ENCODE results near the gene FGB. TPM values are rescaled to one million over a fixed set of nuclear protein-coding genes. Genes with fewer than 3 reads are reported as not detected.

Gene FGB
- total and polyA plus RNA-seq, 2 of the 13 experiments (the other 11 are each of a cell fraction or from before 2014, with no cell fraction given) = 226 to 784 TPM

- TF ChIP-seq NR2F6 (IDR thresholded peaks at IDR 0.05) (peak; percentile 91), NR2F6 (CRISPR knock-in tag; IDR thresholded peaks at IDR 0.05) (peak; percentile 94), ZNF557 (CRISPR knock-in tag; IDR thresholded peaks at IDR 0.05) (peak; percentile 74; the same call in 1 of the 2 replicates), EEA1 (CRISPR knock-in tag; IDR thresholded peaks at IDR 0.05; ENCODE audit: borderline replicate concordance) (no peak), TRIM22 (IDR thresholded peaks at IDR 0.05) (no peak), SRSF1 (optimal IDR thresholded peaks at IDR 0.05; ENCODE audit: low read depth, low read length) (no peak), ZMYM4 (CRISPR knock-in tag; IDR thresholded peaks at IDR 0.05) (peak; percentile 86), SSRP1 (CRISPR knock-in tag; IDR thresholded peaks at IDR 0.05) (peak; percentile 64; the same call in 1 of the 2 replicates), ZNF713 (CRISPR knock-in tag; IDR thresholded peaks at IDR 0.05) (no peak), HNRNPK (IDR thresholded peaks at IDR 0.05; ENCODE audit: low read depth, low read length, poor library complexity, severe bottlenecking) (no peak), KAT8 (CRISPR knock-in tag; IDR thresholded peaks at IDR 0.05) (peak; percentile 83), BORCS8-MEF2B (CRISPR knock-in tag; IDR thresholded peaks at IDR 0.05) (peak; percentile 90; the same call in 1 of the 2 replicates), ZNF263 (CRISPR knock-in tag; IDR thresholded peaks at IDR 0.05) (peak; percentile 93), KDM1A (CRISPR knock-in tag; IDR thresholded peaks at IDR 0.05) (0 out of 2 replicates have a peak, but pooled peaks have one; percentile 61), GABPB1 (CRISPR knock-in tag; IDR thresholded peaks at IDR 0.05) (0 out of 2 replicates have a peak, but pooled peaks have one; percentile 56), ZBTB8A (CRISPR knock-in tag; IDR thresholded peaks at IDR 0.05; ENCODE audit: borderline replicate concordance, low read depth) (peak; percentile 31; the same call in 1 of the 2 replicates), IRF2 (CRISPR knock-in tag; IDR thresholded peaks at IDR 0.05) (peak; percentile 95), ZNF660 (CRISPR knock-in tag; IDR thresholded peaks at IDR 0.05; ENCODE audit: borderline replicate concordance, low read depth) (no peak), SP5 (CRISPR knock-in tag; IDR thresholded peaks at IDR 0.05; ENCODE audit: borderline replicate concordance, low read depth) (peak; percentile 85), ETV5 (CRISPR knock-in tag; IDR thresholded peaks at IDR 0.05; ENCODE audit: borderline replicate concordance) (peak; percentile 89), ZGPAT (CRISPR knock-in tag; IDR thresholded peaks at IDR 0.05) (peak; percentile 97), KLF12 (CRISPR knock-in tag; IDR thresholded peaks at IDR 0.05; ENCODE audit: borderline replicate concordance) (peak; percentile 63; the same call in 1 of the 2 replicates), ZNF761 (CRISPR knock-in tag; conservative IDR thresholded peaks at IDR 0.05) (no peak), ZNF136 (CRISPR knock-in tag; IDR thresholded peaks at IDR 0.05; ENCODE audit: low read depth) (peak; percentile 81; the same call in 1 of the 2 replicates), RARG (CRISPR knock-in tag; IDR thresholded peaks at IDR 0.05; ENCODE audit: low read depth) (no peak), FOXO1 (CRISPR knock-in tag; IDR thresholded peaks at IDR 0.05) (peak; percentile 99), ZNF567 (CRISPR knock-in tag; IDR thresholded peaks at IDR 0.05; ENCODE audit: borderline replicate concordance) (no peak), ZNF766 (CRISPR knock-in tag; IDR thresholded peaks at IDR 0.05; ENCODE audit: borderline replicate concordance) (peak; percentile 59; the same call in 1 of the 2 replicates), TOPORS (CRISPR knock-in tag; IDR thresholded peaks at IDR 0.05) (no peak), ZNF775 (CRISPR knock-in tag; IDR thresholded peaks at IDR 0.05; ENCODE audit: borderline replicate concordance) (no peak), NFE2 (CRISPR knock-in tag; IDR thresholded peaks at IDR 0.05) (no peak), ZNF441 (CRISPR knock-in tag; IDR thresholded peaks at IDR 0.05; ENCODE audit: borderline replicate concordance) (no peak)
Measured at GRCh38 chr4:154590329-154591006, 27.7 kb downstream of the FGB start, which contains the start of gene FGA (continued).
